ENCODE results near the gene OTUB1. TPM values are rescaled to one million over a fixed set of nuclear protein-coding genes. Genes with fewer than 3 reads are reported as not detected.

Gene OTUB1
- polyA plus RNA-seq, 2 of the 4 experiments (the other 2 are of a cell fraction) = 97.4 to 113 TPM

GRCh38 chr11:64023712-64024710 is 37.8 kb downstream of the OTUB1 start:
- ChIA-PET CTCF (interaction anchor here (0.5 to 2.5 kb wide), 6 partner anchors 9 to 186 kb away, joined by 3 to 9 read pairs (median 3); no protein-coding TSS in a partner anchor), POLR2A (no interaction called here)
- no peak for ATAC-seq
- DNase-seq (ENCODE audit: low read depth in 1 of 2, low spot score in 1 of 2) = no peak
- TF ChIP-seq RARB (CRISPR knock-in tag; IDR thresholded peaks at IDR 0.05) = no peak
- TF ChIP-seq MAFK (IDR thresholded peaks at IDR 0.05; ENCODE audit: partially characterized antibody) = peak; percentile 16
- TF ChIP-seq CHD4 (IDR thresholded peaks at IDR 0.05; ENCODE audit: borderline replicate concordance) = no peak
- Histone ChIP-seq H3K4me2 (no peak overlapping the region), H3K9me3 (no peaks in the 10 kb centered on the region), H3K27ac (no peak overlapping the region), H3K4me1 (no peaks in the 10 kb centered on the region), H3K4me3 (no peak overlapping the region)
- FAIRE-seq = no peak
- WGBS (ENCODE audit: missing lambda C conversion rate) = 84% methylated on average over 20 of the region's 20 CpGs

GRCh38 chr11:64025205-64025604 is 39.0 kb downstream of the OTUB1 start:
- Histone ChIP-seq H3K4me3 (no peak overlapping the region), H3K4me2 (no peak overlapping the region), H3K27ac (no peak overlapping the region), H3K9me3 (no peaks in the 10 kb centered on the region), H3K4me1 (no peaks in the 10 kb centered on the region)
- CTCF ChIA-PET = interaction anchor here (1.0 to 3.4 kb wide), 6 partner anchors 10 to 188 kb away, joined by 3 to 16 read pairs (median 4); no protein-coding TSS in a partner anchor
- TF ChIP-seq FOXS1 (CRISPR knock-in tag; IDR thresholded peaks at IDR 0.05) (no peak), RFX5 (IDR thresholded peaks at IDR 0.05) (peak; percentile 74), GATA3 (IDR thresholded peaks at IDR 0.05; ENCODE audit: borderline replicate concordance) (no peak), HOXA7 (CRISPR knock-in tag; IDR thresholded peaks at IDR 0.05) (no peak), TFCP2L1 (CRISPR knock-in tag; IDR thresholded peaks at IDR 0.05) (no peak), CTCF (IDR thresholded peaks at IDR 0.05) (no peak), REST (IDR thresholded peaks at IDR 0.05) (no peak)
- POLR2A ChIA-PET = no interaction called here
- peak in 1 of 2 experiments; percentile 12; a peak in 1 of 6 replicates for ATAC-seq
- DNase-seq (ENCODE audit: low read depth in 1 of 2, low spot score in 1 of 2) = no peak
- no peak for FAIRE-seq
- 62% methylated on average over 4 of the region's 4 CpGs for WGBS (ENCODE audit: missing lambda C conversion rate)

GRCh38 chr11:64026575-64027205 is 40.5 kb downstream of the OTUB1 start:
- peaks cover under 1% of the 10 kb centered on the region; the same call in 1 of the 3 replicates for H3K4me1 ChIP-seq
- FAIRE-seq (no peak), DNase-seq (ENCODE audit: low read depth in 1 of 2, low spot score in 1 of 2) (no peak), ATAC-seq (no peak)
- WGBS (ENCODE audit: missing lambda C conversion rate) = 81% methylated on average over 7 of the region's 7 CpGs
- CTCF ChIA-PET = interaction anchor here (0.8 to 3.4 kb wide), 4 partner anchors 9 to 122 kb away, joined by 3 to 16 read pairs (median 4); partner anchors contain the start of gene FLRT1
- no peak overlapping the region for H3K4me2 ChIP-seq
- H3K27ac ChIP-seq = no peak overlapping the region
- H3K4me3 ChIP-seq = no peak overlapping the region
- H3K9me3 ChIP-seq = no peaks in the 10 kb centered on the region
- TF ChIP-seq KDM1A (IDR thresholded peaks at IDR 0.05; ENCODE audit: low read depth) (0 out of 2 replicates have a peak, but pooled peaks have one; percentile 23), MAX (IDR thresholded peaks at IDR 0.05) (no peak)
- POLR2A ChIA-PET = no interaction called here
